IMR-90 (cell line): ENCODE measurements around the gene ABHD16B. TPM values are rescaled to one million over a fixed set of nuclear protein-coding genes. Genes with fewer than 3 reads are reported as not detected.

Source experiments
- ATAC-seq: fragments of 200-7000 bp; cut with Tn5 transposase; 2 replicates; pipeline ENCODE4 v1.9.1; 2020; ENCODE audit warnings: low read depth, mild to moderate bottlenecking, moderate library complexity
- BruUV-seq: library from RNA; stranded (reverse); fragments of 400-500 nt; replicated peaks from 2 replicates; lab custom pipeline; 2021; lab: Mats Ljungman, UMichigan
- CTCF ChIA-PET: fragments of 300-600 bp; formaldehyde crosslinking; extraction: SDS; loops from one replicate; lab custom pipeline; 2021; ENCODE audit warnings: antibody characterized with exemption; lab: Yijun Ruan, JAX
- POLR2A ChIA-PET: fragments of 300-600 bp; sonication (Branson Sonifier 250); formaldehyde crosslinking; loops from one replicate; lab custom pipeline; 2022; ENCODE audit warnings: antibody characterized with exemption; ENCODE audit not compliant: unreplicated experiment; lab: Charles Lee
- DNase-seq: peaks from one replicate; pipeline ENCODE4 v3.0.0; 2013
- H2AFZ ChIP-seq: replicated peaks from 2 replicates; pipeline ENCODE3; 2013; ENCODE audit warnings: low read length, mild to moderate bottlenecking; ENCODE audit not compliant: poor library complexity
- H2AK5ac ChIP-seq: 2 replicates; pipeline ENCODE4 v1.6.1; 2013; ENCODE audit warnings: low read depth, low read length, inconsistent platforms
- H2AK9ac ChIP-seq: replicated peaks from 2 replicates; pipeline ENCODE3; 2013; ENCODE audit warnings: mild to moderate bottlenecking, low read depth, low read length, moderate library complexity; ENCODE audit not compliant: poor library complexity
- H2BK120ac ChIP-seq: 2 replicates; pipeline ENCODE4 v1.6.1; 2013; ENCODE audit warnings: low read depth, low read length, inconsistent platforms
- H2BK15ac ChIP-seq: 3 replicates; pipeline ENCODE4 v1.6.1; 2013; ENCODE audit warnings: low read depth, low read length, inconsistent platforms
- H2BK20ac ChIP-seq: 2 replicates; pipeline ENCODE4 v1.6.1; 2013; ENCODE audit warnings: low read depth, mild to moderate bottlenecking, inconsistent platforms, low read length, moderate library complexity
- H2BK5ac ChIP-seq: 2 replicates; pipeline ENCODE4 v1.6.1; 2013; ENCODE audit warnings: mild to moderate bottlenecking, low read depth, low read length, inconsistent platforms; ENCODE audit not compliant: poor library complexity, severe bottlenecking
- H3K14ac ChIP-seq: replicated peaks from 2 replicates; pipeline ENCODE4 v1.6.1; 2013; ENCODE audit warnings: low read depth, low read length, inconsistent platforms
- H3K18ac ChIP-seq: 2 replicates; pipeline ENCODE4 v1.6.1; 2013; ENCODE audit warnings: low read depth, low read length, control low read depth
- H3K23ac ChIP-seq: 2 replicates; pipeline ENCODE4 v1.6.1; 2013; ENCODE audit warnings: low read depth, low read length, inconsistent platforms
- H3K27ac ChIP-seq: 2 replicates; pipeline ENCODE4 v1.5.1; 2013; ENCODE audit warnings: mild to moderate bottlenecking, control low read depth, low read length; ENCODE audit not compliant: insufficient read depth
- H3K27me3 ChIP-seq: 2 replicates; pipeline ENCODE4 v1.6.1; 2013; ENCODE audit warnings: low read length; ENCODE audit not compliant: control insufficient read depth, insufficient read depth
- H3K36me3 ChIP-seq: 2 replicates; pipeline ENCODE4 v1.6.1; 2013; ENCODE audit warnings: low read length, mixed read lengths; ENCODE audit not compliant: control insufficient read depth, insufficient read depth
- H3K4ac ChIP-seq: 2 replicates; pipeline ENCODE4 v1.6.1; 2013; ENCODE audit warnings: low read depth, low read length, inconsistent platforms
- H3K4me1 ChIP-seq: 2 replicates; pipeline ENCODE4 v1.6.1; 2013; ENCODE audit warnings: low read length, mixed read lengths; ENCODE audit not compliant: control insufficient read depth, insufficient read depth
- H3K4me2 ChIP-seq: 2 replicates; pipeline ENCODE4 v1.6.1; 2013; ENCODE audit warnings: low read depth, mild to moderate bottlenecking, control low read depth, low read length, moderate library complexity
- H3K4me3 ChIP-seq: 2 replicates; pipeline ENCODE4 v1.5.1; 2013; ENCODE audit warnings: low read depth, mild to moderate bottlenecking, control low read depth, low read length, moderate library complexity; ENCODE audit not compliant: insufficient read depth
- H3K56ac ChIP-seq: 2 replicates; pipeline ENCODE4 v1.6.1; 2013; ENCODE audit warnings: low read length, inconsistent platforms; ENCODE audit not compliant: insufficient read depth; ENCODE audit errors: extremely low read depth
- H3K79me1 ChIP-seq, 2 experiments: 2 replicates each; pipeline ENCODE4 v1.6.1; 2013; ENCODE audit warnings: low read length in 2 of 2, inconsistent platforms in 1 of 2, low read depth in 1 of 2
- H3K9ac ChIP-seq: 2 replicates; pipeline ENCODE4 v1.6.1; 2013; ENCODE audit warnings: low read depth, low read length, control low read depth
- H3K9me1 ChIP-seq: 2 replicates; pipeline ENCODE4 v1.6.1; 2013; ENCODE audit warnings: low read length, inconsistent platforms; ENCODE audit not compliant: insufficient read depth
- H3K9me3 ChIP-seq: 2 replicates; pipeline ENCODE4 v1.6.1; 2013; ENCODE audit warnings: low read length; ENCODE audit not compliant: control insufficient read depth, insufficient read depth
- H4K20me1 ChIP-seq: 2 replicates; pipeline ENCODE4 v1.6.1; 2013; ENCODE audit warnings: low read length, inconsistent platforms; ENCODE audit not compliant: insufficient read depth
- H4K5ac ChIP-seq: 2 replicates; pipeline ENCODE4 v1.6.1; 2013; ENCODE audit warnings: mild to moderate bottlenecking, low read depth, low read length, control low read depth
- H4K8ac ChIP-seq, 2 experiments: 2 replicates each; pipeline ENCODE4 v1.6.1; 2013; ENCODE audit warnings: low read depth in 2 of 2, low read length in 2 of 2, control low read depth in 1 of 2, inconsistent platforms in 1 of 2
- H4K91ac ChIP-seq: 2 replicates; pipeline ENCODE4 v1.6.1; 2013; ENCODE audit warnings: low read depth, low read length, inconsistent platforms; ENCODE audit not compliant: insufficient read depth
- BHLHE40 ChIP-seq: fragments of 150-350 bp; IDR thresholded peaks from 2 replicates; pipeline ENCODE4 v1.6.1; 2016; ENCODE audit warnings: mild to moderate bottlenecking, low read depth, low read length
- RCOR1 ChIP-seq: IDR thresholded peaks from 2 replicates; pipeline ENCODE4 v1.6.1; 2012; ENCODE audit warnings: mild to moderate bottlenecking, low read length, improper control_type of control experiment; ENCODE audit not compliant: insufficient replicate concordance
- WGBS, 2 experiments: methylation state at CpG; one replicate each; pipeline versions ENCODE4 v1.1.5 to v1.1.7; 2013; ENCODE audit warnings: missing lambda C conversion rate in 2 of 2; ENCODE audit not compliant: insufficient read length in 1 of 2; ENCODE audit errors: extremely low coverage in 2 of 2; 5-methylcytosine and 5-hydroxymethylcytosine counted together
- dilution Hi-C: fragments of 300-500 bp; cut with HindIII; formaldehyde crosslinking; loops from one replicate; pipeline ENCODE4 v1.14.3; 2018; ENCODE audit warnings: low sequenced_read_pairs; ENCODE audit not compliant: unreplicated experiment
- in situ Hi-C: fragments of 300-500 bp; cut with MboI; formaldehyde crosslinking; loops from 3 replicates; pipeline ENCODE4 v1.14.3; 2019; ENCODE audit warnings: low sequenced_read_pairs, inconsistent platforms, mixed read lengths
- intact Hi-C: fragments of 100-400 bp; cut with micrococcal nuclease; formaldehyde crosslinking; loops from 2 replicates; pipeline ENCODE4 v1.10.0; 2022
- polyA plus RNA-seq, 3 experiments: library from polyadenylated mRNA; depleted of rRNA; stranded (reverse); fragments of >200 nt; gene quantifications; 2 replicates each; pipeline ENCODE4 v1.2.3, GENCODE V29; 2012; ENCODE audit warnings: low replicate concordance in 1 of 3
- total RNA-seq: library from RNA; depleted of rRNA; stranded (reverse); fragments of >200 nt; gene quantifications from 2 replicates; pipeline ENCODE4 v1.2.3, GENCODE V29; 2012

The ABHD16B gene
- total and polyA plus RNA-seq, 2 of the 4 experiments (the other 2 are of a cell fraction): 0.05 TPM; not detected in 1

GRCh38 chr20:63868264-63868663 lies 7.0 kb downstream of the ABHD16B start:
- no peak overlapping the region for H2BK120ac ChIP-seq
- no peak overlapping the region for H2BK5ac ChIP-seq
- ATAC-seq (no peak), DNase-seq (no peak)
- H3K4ac ChIP-seq: no peak overlapping the region
- TF ChIP-seq BHLHE40: no peak
- TF ChIP-seq RCOR1: no peak
- H3K9me3 ChIP-seq: no peaks in the 10 kb centered on the region
- in situ Hi-C loops (loop anchor here (10.0 kb wide), 2 partner anchors 163 to 333 kb away; partner anchors contain the start of genes ARFRP1, PTK6 and ZGPAT), dilution Hi-C loops (no loop called here), intact Hi-C loops (no loop called here)
- H4K91ac ChIP-seq: no peak overlapping the region
- no TSS peak for BruUV-seq
- no peak overlapping the region for H3K56ac ChIP-seq
- peaks cover 19 to 66% of the 10 kb centered on the region in 2 experiments for H3K79me1 ChIP-seq
- no peak overlapping the region for H3K4me3 ChIP-seq
- no peak overlapping the region for H3K14ac ChIP-seq
- H3K23ac ChIP-seq: no peak overlapping the region
- peaks cover 6% of the 10 kb centered on the region for H4K20me1 ChIP-seq
- H2BK20ac ChIP-seq: no peak overlapping the region
- H3K18ac ChIP-seq: no peak overlapping the region
- H3K9ac ChIP-seq: no peak overlapping the region
- peaks cover 30% of the 10 kb centered on the region for H3K36me3 ChIP-seq
- H3K4me1 ChIP-seq: peaks cover 6% of the 10 kb centered on the region
- no peak overlapping the region for H3K4me2 ChIP-seq
- ChIA-PET CTCF (interaction anchor here (0.7 kb wide), 1 partner anchor 331 kb away, joined by 3 read pairs; no protein-coding TSS in a partner anchor), POLR2A (no interaction called here)
- H3K9me1 ChIP-seq: no peaks in the 10 kb centered on the region; the same call in 1 of the 2 replicates
- no peak overlapping the region for H4K5ac ChIP-seq
- no peak overlapping the region for H2AK5ac ChIP-seq
- H4K8ac ChIP-seq: no peak overlapping the region
- no peak overlapping the region for H2BK15ac ChIP-seq
- no peaks in the 10 kb centered on the region for H3K27me3 ChIP-seq
- H3K27ac ChIP-seq: no peak overlapping the region
- H2AFZ ChIP-seq: no peak overlapping the region
- H2AK9ac ChIP-seq: no peak overlapping the region
- WGBS, 2 experiments: 89% methylated on average over 1 of the region's 5 CpGs; no CpG with 5 or more reads in 1 of the 2 experiments
